ENCODE results near the gene CAST.

DNA sequence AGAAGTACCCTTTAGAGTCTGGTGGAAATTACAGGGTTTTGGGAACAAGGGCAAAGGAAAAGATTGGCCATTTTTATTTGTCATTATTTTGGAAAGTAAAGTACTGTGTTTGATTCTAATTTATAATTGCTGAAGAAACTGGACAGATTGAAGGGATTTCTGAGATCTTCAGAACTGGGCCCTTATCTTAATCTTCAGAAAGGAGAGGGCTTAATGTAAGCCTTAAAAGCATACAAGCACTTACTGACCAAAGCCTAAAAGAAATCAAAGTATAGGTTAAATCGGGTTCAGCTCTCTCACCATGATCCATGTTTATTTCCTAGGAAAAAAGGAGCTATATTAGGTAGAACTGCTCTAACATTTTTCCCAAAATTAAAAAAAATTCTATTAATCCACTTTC, 109.9 kb downstream of the CAST start:
- TF ChIP-seq, protein P1, sequence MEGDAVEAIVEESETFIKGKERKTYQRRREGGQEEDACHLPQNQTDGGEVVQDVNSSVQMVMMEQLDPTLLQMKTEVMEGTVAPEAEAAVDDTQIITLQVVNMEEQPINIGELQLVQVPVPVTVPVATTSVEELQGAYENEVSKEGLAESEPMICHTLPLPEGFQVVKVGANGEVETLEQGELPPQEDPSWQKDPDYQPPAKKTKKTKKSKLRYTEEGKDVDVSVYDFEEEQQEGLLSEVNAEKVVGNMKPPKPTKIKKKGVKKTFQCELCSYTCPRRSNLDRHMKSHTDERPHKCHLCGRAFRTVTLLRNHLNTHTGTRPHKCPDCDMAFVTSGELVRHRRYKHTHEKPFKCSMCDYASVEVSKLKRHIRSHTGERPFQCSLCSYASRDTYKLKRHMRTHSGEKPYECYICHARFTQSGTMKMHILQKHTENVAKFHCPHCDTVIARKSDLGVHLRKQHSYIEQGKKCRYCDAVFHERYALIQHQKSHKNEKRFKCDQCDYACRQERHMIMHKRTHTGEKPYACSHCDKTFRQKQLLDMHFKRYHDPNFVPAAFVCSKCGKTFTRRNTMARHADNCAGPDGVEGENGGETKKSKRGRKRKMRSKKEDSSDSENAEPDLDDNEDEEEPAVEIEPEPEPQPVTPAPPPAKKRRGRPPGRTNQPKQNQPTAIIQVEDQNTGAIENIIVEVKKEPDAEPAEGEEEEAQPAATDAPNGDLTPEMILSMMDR (IDR thresholded peaks at IDR 0.05; ENCODE audit: extremely low read depth in 1 of 2, insufficient read depth in 1 of 2, low read depth in 1 of 2, low read length in 2 of 2), result no peak
- TF ChIP-seq POLR2A (IDR thresholded peaks at IDR 0.05; ENCODE audit: low read depth, low read length) (no peak), EZH2 (IDR thresholded peaks at IDR 0.05; ENCODE audit: borderline replicate concordance, low read depth, low read length, severe bottlenecking) (no peak), POLR2AphosphoS5 (IDR thresholded peaks at IDR 0.05; ENCODE audit: insufficient read depth, low read depth, low read length) (no peak), JUN (IDR thresholded peaks at IDR 0.05; ENCODE audit: borderline replicate concordance, insufficient read depth, insufficient read length, low read depth) (no peak), MYC (IDR thresholded peaks at IDR 0.05; ENCODE audit: low read depth, low read length) (no peak), FOS (IDR thresholded peaks at IDR 0.05; ENCODE audit: borderline replicate concordance, insufficient read depth, low read length) (no peak)
- TF ChIP-seq, protein P2, sequence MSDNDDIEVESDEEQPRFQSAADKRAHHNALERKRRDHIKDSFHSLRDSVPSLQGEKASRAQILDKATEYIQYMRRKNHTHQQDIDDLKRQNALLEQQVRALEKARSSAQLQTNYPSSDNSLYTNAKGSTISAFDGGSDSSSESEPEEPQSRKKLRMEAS (IDR thresholded peaks at IDR 0.05; ENCODE audit: insufficient read depth, insufficient read length), result no peak

Data from endothelial cell of umbilical vein (primary cell).